Dedifferentiated amniotic fluid mesenchymal stem cell (primary cell): ENCODE data around the gene SLC6A16.
"Not testable (repeated sequence)": the region's sequence is repeated elsewhere in the genome, so short reads cannot be mapped to it uniquely, and the experiment has no call there.

Experiments used
- DNase-seq: peaks from one replicate; pipeline ENCODE4 v3.0.0-alpha.2; 2016; ENCODE audit errors: extremely low spot score

SLC6A16 gene

DNA sequence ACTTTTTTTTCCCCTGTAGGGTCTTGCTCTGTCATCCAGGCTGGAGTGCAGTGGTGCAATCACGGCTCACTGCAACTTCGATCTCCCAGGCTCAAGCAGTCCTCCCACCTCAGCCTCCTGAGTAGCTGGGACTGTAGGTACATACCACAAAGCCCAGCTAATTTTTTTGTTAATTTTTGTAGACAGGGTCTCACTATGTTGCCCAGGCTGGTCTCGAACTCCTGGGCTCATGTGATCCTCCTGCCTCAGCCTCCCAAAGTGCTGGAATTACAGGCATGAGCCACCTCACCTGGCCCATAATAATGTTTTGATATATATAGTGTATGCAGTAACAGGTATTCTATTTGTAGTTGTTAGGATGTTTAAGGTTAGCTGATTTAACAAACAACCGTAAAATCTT is 6.2 kb upstream of the SLC6A16 start:
- DNase-seq, result not testable (repeated sequence)

DNA sequence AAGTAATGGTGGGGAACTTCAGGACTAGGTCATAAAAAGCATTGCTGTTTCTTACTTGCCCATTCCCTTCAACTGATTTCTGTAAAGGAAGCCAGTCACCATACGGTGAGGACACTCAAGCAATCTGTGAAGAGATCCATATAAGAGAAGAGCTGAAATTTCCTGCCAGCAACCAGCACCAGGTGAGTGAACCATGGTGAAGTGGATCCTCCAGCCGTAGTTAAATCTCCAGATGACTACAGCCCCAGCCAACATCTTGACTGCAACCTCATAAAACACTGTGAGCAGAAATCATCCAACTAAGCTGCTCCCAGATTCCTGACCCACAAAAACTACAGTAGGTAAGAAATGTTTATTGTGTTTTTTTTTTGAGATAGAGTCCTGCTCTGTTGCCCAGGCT is 3.8 kb upstream of the SLC6A16 start:
- DNase-seq, result no peak

DNA sequence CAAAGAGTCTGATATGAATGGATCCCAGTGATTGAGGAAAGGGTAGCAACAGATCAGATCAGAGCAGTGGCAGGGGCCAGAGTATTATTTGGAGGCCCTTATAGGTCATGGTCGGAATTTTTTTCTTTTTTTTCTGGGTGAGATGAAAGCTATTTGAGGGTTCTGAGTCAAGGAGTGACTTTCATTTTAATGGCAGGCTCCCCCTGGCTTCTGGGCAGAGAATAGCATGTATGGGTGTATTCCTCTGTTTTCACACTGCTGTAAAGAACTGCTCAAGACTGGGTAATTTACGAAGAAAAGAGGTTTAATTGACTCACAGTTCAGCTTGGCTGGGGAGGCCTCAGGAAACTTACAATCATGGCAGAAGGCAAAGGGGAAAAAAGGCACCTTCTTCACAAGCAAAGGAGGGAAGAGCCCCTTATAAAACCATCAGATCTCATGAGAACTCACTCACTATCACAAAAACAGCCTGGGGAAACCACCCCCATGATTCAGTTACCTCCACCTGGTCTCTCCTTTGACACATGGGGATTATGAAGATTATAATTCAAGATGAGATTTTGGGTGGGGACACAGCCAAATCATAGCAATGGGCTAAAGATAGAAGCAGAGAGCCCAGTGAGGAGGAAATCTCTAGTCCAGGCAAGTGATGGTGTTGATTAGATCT is 3.0 kb upstream of the SLC6A16 start:
- no peak for DNase-seq

DNA sequence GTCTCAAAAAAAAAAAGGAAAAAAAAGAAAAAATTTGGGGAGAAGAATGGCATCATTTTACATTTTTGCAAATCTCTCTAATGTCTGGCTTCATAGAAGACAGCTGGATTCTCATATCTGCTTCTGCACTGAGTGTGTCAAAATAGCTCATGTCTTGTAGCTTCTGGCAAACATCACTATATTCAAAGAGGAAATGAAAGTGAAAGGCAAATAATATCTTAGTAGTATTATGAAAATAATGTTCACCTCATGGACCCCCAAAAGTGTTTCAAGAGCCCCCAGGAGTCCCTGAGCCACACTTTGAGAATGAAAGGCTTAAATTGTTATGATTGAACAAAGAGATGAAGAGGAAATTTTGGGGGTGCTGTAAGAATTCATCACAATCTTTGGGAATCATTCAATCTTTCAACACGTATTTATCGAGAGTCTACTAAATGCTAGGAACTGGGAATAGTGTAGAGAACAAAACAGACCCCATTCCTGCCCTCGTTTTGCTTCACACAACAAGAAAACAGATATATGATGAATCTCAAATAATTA is 1.2 kb upstream of the SLC6A16 start:
- DNase-seq, result no peak

DNA sequence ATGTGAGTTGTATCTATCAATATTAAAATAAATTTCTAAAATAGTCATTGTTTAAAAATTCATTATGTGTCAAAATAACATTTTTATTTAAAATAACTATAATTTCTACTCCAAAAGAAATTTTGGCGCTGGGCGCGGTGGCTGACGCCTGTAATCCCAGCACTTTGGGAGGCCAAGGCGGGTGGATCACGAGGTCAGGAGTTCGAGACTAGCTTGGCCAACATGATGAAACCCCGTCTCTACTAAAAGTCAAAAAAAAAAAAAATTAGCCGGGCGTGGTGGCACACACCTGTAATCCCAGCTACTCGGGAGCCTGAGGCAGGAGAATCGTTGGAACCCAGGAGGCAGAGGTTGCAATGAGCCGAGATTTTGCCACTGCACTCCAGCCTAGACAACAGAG is 765 bp upstream of the SLC6A16 start:
- DNase-seq, result not testable (repeated sequence)

DNA sequence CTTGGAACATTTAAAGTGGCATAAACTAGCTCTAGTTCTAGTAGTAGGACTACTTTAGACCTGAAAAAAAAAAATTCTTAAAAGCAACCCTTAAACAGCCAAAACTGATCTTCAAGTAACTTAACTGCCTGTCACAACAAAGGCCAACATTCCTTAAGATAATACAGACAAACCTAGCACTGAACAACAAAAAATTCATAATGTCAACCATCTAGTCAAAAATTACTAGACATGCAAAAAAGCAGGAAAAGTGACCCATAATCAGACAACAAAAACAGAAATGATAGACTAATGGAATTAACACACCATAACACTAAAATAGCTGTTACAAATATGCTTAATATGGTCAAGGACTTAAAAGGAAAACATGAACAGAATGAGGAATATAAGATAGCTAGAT is 6.7 kb downstream of the SLC6A16 start:
- no peak for DNase-seq

DNA sequence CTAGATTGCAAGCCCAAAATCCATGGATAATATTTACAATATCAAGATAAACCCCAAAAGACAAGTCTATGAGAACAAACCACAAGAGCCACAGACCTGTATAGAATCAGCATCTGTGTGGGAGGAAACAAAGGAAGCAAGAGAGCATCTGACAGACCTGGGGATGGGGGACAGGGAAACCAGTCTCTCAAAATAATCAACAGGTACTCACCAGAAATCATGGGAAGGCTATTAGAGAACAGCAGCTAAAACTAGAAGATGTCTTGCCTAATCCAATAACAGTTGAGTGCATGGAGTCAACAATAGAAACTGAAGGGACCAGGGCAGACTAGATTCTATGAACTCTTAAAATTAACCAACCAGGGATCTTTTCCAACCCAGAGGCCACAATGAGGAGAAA is 8.7 kb downstream of the SLC6A16 start:
- no peak for DNase-seq

DNA sequence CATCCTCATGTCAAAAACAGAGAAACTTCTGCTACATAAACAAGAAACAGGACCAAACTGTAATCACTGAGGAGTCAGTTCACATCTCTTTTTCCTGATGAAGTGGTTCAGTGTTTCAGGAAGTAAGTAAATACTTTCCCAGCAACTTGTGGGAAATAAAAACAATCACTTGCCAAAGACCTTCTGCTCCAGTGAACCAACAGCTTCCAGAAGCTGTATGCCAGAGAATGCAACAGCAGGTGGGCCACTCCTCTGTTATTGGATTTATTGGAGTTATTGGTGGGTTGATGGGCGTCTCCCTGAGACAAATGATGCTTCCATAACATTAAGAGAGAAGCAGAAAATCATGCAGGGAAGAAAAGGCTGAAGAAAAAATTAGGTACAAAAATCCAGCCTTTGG is 9.9 kb downstream of the SLC6A16 start:
- no peak for DNase-seq

DNA sequence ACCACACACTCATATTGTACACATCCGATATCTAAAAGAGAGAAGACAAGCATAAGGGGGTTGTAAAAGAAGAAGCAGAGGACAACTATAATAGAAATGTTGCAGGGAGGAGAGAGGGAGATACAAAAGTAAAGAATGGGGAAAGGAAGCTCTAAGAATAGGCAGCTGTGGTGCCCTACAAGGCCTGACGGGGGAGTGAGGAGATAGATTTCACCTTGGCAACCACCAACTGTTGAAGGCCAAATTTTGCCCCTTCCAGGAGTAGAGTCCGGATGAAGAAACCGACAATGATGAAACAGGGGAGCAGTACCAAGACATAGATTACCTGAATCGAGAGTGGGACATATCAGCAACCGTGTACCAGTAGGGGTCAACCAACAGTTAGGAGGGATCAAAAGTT is 15.9 kb downstream of the SLC6A16 start:
- DNase-seq, result no peak

DNA sequence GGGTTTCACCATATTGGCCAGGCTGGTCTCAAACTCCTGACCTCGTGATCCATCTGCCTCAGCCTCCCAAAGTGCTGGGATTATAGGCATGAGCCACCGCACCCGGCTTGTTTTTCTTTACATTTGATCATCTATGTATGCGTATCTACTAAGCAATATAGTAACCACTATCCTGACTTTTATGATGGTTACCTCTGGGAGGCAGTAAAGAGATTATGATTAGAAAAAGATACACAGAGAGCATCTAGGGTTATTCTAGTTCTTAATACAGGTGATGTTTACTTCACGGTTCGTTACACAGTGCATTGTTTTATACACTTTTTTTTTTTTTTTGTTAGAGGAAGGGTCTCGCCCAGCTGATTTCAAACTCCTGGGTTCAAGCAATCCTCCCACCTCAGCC is 18.3 kb downstream of the SLC6A16 start:
- DNase-seq, result not testable (repeated sequence)

DNA sequence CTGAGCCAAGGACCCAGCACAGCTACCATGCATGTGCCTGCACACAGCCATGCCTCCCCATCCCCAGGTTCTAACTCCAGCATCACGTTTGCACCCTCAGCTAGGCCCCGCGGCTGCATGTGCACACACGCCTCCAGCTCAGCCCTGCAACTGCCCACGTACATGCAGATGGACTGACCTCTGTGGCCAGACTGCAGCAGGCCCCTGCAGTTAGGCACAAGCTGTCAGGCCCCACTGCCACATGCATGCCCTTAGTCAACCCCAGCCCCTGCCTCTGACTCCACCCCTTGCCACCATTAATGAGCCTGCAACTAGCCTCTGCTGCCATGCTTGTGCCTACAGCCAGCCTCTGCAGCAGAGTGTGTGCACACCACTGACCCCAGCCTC is 23.1 kb downstream of the SLC6A16 start:
- DNase-seq, result no peak

DNA sequence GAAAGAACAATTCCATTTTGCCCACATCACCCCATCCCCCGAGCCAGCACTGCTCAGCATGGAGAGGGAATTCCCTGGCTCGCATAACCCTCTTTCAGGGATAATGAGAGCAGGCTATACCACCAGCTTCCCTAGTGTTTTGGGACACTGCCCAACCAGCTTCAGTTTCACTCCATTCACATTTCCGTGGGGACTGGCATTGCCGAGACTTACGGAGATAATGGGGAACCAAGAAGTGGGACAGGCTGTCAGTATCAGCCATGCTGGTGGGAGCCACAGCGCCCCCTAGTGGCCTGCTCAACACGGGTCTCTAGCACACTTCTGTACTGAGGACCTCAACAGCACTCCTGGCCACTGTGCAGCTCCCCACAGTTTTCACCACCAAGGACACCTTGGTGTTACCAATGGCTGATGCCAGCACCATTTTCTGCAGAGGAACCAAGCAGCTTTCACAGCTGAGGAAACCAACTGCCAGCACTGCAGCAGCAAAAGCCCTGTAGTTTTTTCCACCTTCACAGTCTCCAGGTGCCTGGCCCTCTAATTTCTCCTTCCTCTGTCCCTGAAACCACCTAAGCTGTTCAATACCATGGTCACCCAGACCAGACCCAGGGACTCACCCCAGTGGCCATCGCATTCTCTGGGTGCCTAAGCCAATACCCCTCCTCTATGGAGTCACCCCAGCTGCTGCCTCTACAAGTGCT is 23.7 kb downstream of the SLC6A16 start:
- no peak for DNase-seq

DNA sequence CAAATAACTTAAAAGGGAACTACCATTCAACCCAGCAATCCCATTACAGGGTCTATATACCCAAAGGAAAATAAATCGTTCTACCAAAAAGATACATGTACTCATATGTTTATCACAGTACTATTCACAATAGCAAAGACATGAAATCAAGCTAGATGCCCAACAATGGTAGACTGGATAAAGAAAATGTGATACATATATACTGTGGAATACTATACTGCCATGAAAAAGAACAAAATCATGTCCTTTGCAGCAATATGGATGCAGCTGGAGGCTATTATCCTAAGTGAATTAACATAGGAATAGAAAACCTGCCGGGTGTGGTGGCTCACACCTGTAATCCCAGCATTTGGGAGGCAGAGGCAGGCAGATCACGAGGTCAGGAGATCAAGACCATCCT is 26.3 kb downstream of the SLC6A16 start:
- not testable (repeated sequence) for DNase-seq

DNA sequence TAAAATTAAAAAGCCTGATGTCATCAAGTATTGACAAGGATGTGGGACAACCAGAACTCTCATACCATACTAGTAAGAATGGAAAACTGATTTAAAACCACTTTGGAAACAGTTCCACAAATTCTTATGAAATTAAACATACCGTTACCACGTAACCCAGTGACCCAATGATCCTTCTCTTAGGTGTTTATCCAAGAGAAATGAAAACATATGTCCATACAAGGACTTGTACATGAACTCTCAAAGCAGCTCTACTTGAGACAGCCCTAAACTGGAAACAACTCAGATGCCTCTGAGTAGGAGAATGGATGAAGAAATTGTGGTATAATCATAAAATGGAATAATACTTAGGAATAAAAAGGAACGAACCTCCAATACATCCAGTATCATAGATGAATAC is 27.6 kb downstream of the SLC6A16 start:
- no peak for DNase-seq

DNA sequence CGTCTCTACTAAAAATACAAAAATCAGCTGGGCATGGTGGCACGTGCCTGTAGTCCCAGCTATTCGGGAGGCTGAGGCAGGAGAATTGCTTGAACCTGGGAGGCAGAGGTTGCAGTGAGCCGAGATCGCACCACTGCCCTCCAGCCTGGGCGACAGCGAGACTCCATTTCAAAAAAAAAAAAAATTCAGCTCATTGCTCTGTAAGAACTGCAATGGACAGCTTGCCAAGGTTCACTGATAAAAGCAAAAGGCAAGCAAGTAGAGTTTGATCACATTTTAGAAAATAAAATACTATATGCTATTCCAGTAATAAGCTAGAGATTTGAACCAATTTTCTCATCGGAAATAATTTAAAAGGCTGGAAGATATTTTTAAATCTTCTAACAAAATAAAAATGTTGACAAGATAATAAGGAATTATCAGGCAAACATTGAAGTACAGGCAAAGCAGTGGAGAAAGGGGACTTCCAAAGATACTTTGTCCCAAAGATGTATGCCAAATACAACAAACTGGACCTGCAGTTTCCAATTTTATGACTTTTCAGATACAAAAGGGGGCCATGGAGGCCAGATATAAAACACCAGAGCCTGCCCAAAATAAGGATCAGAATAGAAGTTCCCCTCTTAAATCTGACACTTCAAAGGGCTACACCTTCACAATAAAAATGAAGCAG is 29.6 kb downstream of the SLC6A16 start:
- DNase-seq, result no peak

DNA sequence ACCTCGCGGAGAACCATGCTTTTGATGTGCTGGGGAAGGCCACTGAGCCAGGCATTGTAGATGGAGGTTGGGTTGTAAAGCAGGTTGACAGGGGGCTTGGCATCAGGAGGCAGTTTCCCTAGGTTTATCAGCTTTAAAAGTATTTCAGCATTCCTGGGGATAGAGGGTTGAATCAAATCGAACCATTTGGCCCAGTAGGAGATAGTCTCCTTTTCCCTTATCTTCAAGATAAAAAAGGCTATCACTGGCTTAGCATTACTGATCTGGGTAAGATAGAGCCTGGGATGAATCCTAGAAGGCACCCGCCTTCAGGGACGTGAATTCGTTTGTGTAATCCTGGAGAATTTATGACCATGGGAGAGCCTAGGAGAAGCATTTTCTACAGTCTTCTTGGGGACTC is 30.6 kb downstream of the SLC6A16 start:
- DNase-seq, result no peak

DNA sequence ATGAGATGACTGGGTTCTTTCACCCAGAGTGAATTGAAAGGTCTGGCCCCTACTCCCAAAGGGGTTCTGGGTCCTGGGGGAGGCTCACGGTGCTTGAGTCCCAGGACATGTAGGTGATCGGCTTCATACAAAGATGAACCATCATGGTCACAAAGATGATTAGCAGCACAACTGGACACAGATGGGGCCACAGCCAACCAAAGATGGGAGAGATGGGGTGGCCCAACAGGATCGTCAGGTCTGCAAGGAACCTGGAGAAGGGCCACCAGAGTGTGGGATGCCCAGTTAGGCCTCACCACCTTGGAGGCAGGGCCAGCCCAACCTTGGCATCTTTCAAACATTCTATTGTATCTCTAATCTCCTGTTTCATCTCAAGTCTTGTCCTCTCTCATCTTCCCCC is 34.5 kb downstream of the SLC6A16 start:
- no peak for DNase-seq

DNA sequence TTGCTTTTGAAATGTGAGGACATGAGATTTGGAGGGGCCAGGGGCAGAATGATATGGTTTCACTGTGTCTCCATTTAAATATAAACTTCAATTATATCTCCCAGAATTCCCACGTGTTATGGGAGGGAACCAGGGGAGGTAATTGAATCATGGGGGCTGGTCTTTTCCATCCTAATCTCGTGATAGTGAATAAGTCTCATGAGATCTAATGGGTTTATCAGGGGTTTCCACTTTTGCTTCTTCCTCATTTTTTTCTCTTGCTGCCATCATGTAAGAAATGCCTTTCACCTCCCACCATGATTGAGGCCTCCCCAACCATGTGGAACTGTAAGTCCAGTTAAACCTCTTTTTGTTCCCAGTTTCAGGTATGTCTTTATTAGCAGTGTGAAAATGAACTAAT is 35.7 kb downstream of the SLC6A16 start:
- DNase-seq, result not testable (repeated sequence)

DNA sequence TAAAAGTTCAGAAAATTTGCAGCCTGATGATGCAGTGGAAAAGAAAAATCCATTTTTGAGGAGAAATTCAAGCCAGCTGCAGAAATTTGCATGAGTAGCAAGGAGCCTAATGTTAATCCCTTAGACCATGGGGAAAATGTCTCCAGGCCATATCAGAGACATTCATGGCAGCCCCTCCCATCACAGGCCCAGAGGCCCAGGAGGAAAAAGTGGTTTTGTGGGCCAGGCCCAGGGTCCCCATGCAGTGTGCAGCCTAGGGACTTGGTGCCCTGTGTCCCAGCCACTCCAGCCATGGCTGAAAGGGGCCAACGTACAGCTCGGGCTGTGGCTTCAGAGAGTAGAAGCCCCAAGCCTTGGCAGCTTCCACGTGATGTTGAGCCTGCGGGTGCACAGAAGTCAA is 36.8 kb downstream of the SLC6A16 start:
- DNase-seq, result not testable (repeated sequence)

DNA sequence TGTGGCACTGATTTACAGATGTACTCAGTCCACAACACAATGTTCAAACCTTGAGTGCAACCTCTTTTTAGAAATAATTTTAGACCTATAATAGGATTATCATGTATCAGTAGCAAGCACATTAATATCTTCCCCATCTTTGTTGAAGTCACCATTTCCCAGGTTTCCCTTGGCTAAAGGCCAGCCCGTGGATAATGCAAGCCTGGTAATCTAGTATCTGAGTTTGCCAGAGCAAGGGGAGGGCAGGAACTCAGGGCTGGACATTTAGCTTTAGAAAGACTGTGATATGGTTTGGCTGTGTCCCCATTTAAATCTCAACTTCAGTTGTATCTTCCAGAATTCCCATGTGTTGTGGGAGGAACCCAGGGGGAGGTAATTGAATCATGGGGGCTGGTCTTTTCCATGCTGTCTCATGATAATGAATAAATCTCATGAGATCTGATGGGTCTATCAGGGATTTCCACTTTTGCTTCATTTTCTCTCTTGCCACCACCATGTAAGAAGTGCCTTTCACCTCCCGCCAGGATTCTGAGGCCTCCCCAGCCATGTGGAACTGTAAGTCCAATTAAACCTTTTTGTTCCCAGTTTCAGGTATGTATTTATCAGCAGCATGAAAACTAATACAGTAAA is 37.7 kb downstream of the SLC6A16 start:
- no peak for DNase-seq

DNA sequence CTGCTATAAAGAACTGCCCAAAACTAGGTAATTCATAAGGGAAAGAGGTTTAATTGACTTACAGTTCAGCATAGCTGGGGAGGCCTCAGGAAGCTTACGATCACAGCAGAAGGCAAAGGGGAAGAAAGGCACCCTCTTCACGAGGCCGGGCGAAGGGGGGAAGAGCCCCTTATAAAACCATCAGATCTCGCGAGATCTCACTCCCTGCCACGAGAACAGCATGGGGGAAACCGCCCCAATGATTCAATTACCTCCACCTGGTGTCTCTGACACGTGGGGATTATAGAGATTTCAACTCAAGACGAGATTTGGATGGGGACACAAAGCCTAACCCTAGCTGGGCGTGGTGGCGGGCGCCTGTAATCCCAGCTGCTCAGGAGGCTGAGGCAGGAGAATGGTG is 42.8 kb downstream of the SLC6A16 start:
- no peak for DNase-seq

DNA sequence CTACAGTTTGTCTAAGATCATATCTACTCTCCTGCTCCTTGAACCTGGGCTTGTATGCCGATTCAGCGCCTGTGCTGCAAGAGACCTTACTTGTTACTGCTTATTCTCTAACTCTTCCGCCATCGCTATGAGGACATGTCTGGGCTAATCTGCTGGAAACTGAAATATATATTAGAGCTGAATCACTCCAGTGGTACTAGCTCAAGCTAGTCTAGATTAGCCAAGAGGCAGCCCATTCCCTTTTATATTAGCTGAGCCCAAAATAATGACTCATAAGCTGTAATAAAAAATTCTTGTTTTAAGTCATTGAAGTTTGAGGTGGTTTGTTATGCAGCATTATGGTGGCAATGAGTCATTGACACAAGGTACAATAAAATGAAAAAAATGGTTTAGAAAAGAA is 52.8 kb downstream of the SLC6A16 start:
- no peak for DNase-seq
